Mesendoderm (in vitro differentiated cells): ENCODE measurements around the gene FBN2.

Source experiments
- DNase-seq: peaks from one replicate; pipeline ENCODE4 v3.0.0; 2013
- H2AK5ac ChIP-seq: 2 replicates; pipeline ENCODE4 v1.6.1; 2013; ENCODE audit warnings: low read length, inconsistent platforms
- H2BK120ac ChIP-seq: 2 replicates; pipeline ENCODE4 v1.6.1; 2013; ENCODE audit warnings: low read depth, mild to moderate bottlenecking, low read length, moderate library complexity, mixed read lengths
- H2BK15ac ChIP-seq: replicated peaks from 2 replicates; pipeline ENCODE4 v1.6.1; 2013; ENCODE audit warnings: low read depth, mild to moderate bottlenecking, moderate library complexity
- H2BK5ac ChIP-seq: 2 replicates; pipeline ENCODE4 v1.6.1; 2013; ENCODE audit warnings: low read length, inconsistent platforms
- H3K18ac ChIP-seq: 2 replicates; pipeline ENCODE4 v1.6.1; 2013; ENCODE audit warnings: mild to moderate bottlenecking, low read length, mixed read lengths
- H3K23ac ChIP-seq: one replicate; pipeline ENCODE4 v1.6.1; 2013; ENCODE audit warnings: low read length
- H3K27ac ChIP-seq: 2 replicates; pipeline ENCODE4 v1.5.1; 2013; ENCODE audit warnings: low read depth, mild to moderate bottlenecking, inconsistent platforms, low read length, moderate library complexity
- H3K27me3 ChIP-seq: 2 replicates; pipeline ENCODE4 v1.6.1; 2013; ENCODE audit warnings: low read length, control low read depth, mild to moderate bottlenecking, inconsistent platforms; ENCODE audit not compliant: insufficient read depth, poor library complexity
- H3K36me3 ChIP-seq: 2 replicates; pipeline ENCODE4 v1.6.1; 2013; ENCODE audit warnings: low read length, inconsistent platforms; ENCODE audit not compliant: control insufficient read depth, insufficient read depth
- H3K4ac ChIP-seq: one replicate; pipeline ENCODE4 v1.6.1; 2013; ENCODE audit warnings: low read depth, mild to moderate bottlenecking, low read length, moderate library complexity
- H3K4me1 ChIP-seq: 2 replicates; pipeline ENCODE4 v1.6.1; 2013; ENCODE audit warnings: low read depth, low read length, inconsistent platforms; ENCODE audit not compliant: control insufficient read depth
- H3K4me2 ChIP-seq: 2 replicates; pipeline ENCODE4 v1.6.1; 2013; ENCODE audit warnings: low read length
- H3K4me3 ChIP-seq: 2 replicates; pipeline ENCODE4 v1.5.1; 2013; ENCODE audit warnings: mild to moderate bottlenecking, low read length
- H3K56ac ChIP-seq: one replicate; pipeline ENCODE4 v1.6.1; 2013; ENCODE audit warnings: low read length
- H3K79me1 ChIP-seq: 2 replicates; pipeline ENCODE4 v1.6.1; 2013; ENCODE audit warnings: low read length, inconsistent platforms
- H3K79me2 ChIP-seq: 2 replicates; pipeline ENCODE4 v1.6.1; 2013; ENCODE audit warnings: mild to moderate bottlenecking, low read length; ENCODE audit not compliant: control insufficient read depth, insufficient read depth
- H3K9ac ChIP-seq: 2 replicates; pipeline ENCODE4 v1.6.1; 2013; ENCODE audit warnings: low read length, inconsistent platforms
- H4K5ac ChIP-seq: one replicate; pipeline ENCODE4 v1.6.1; 2013; ENCODE audit warnings: low read length
- H4K8ac ChIP-seq: one replicate; pipeline ENCODE4 v1.6.1; 2013; ENCODE audit warnings: low read depth, mild to moderate bottlenecking, control low read depth, low read length, moderate library complexity
- WGBS: extraction: QIAGEN DNeasy Blood & Tissue Kit; methylation state at CpG from one replicate; pipeline ENCODE4 v1.1.7; 2013; ENCODE audit warnings: low lambda C conversion rate, missing lambda C conversion rate; ENCODE audit not compliant: insufficient coverage; ENCODE audit errors: extremely low coverage; 5-methylcytosine and 5-hydroxymethylcytosine counted together

The FBN2 gene

GRCh38 chr5:128483738-128484137 is 54.3 kb downstream of the FBN2 start:
- no peak overlapping the region for H3K23ac ChIP-seq
- no peak for DNase-seq
- WGBS, result no CpG with 5 or more reads among the region's 3 CpGs
- no peaks in the 10 kb centered on the region for H3K36me3 ChIP-seq
- no peak overlapping the region for H3K18ac ChIP-seq
- no peak overlapping the region for H3K4ac ChIP-seq
- H2BK5ac ChIP-seq, result no peak overlapping the region
- H3K56ac ChIP-seq, result no peak overlapping the region
- H2BK15ac ChIP-seq, result no peak overlapping the region
- H3K9ac ChIP-seq, result no peak overlapping the region
- no peak overlapping the region for H3K27ac ChIP-seq
- H3K4me3 ChIP-seq, result no peak overlapping the region
- H3K4me2 ChIP-seq, result no peak overlapping the region
- H4K8ac ChIP-seq, result no peak overlapping the region
- H2AK5ac ChIP-seq, result no peak overlapping the region
- H4K5ac ChIP-seq, result no peak overlapping the region
- H3K79me1 ChIP-seq, result peaks cover 4% of the 10 kb centered on the region
- no peaks in the 10 kb centered on the region for H3K4me1 ChIP-seq
- H3K79me2 ChIP-seq, result peaks cover 2% of the 10 kb centered on the region
- no peak overlapping the region for H2BK120ac ChIP-seq
- no peaks in the 10 kb centered on the region for H3K27me3 ChIP-seq

DNA sequence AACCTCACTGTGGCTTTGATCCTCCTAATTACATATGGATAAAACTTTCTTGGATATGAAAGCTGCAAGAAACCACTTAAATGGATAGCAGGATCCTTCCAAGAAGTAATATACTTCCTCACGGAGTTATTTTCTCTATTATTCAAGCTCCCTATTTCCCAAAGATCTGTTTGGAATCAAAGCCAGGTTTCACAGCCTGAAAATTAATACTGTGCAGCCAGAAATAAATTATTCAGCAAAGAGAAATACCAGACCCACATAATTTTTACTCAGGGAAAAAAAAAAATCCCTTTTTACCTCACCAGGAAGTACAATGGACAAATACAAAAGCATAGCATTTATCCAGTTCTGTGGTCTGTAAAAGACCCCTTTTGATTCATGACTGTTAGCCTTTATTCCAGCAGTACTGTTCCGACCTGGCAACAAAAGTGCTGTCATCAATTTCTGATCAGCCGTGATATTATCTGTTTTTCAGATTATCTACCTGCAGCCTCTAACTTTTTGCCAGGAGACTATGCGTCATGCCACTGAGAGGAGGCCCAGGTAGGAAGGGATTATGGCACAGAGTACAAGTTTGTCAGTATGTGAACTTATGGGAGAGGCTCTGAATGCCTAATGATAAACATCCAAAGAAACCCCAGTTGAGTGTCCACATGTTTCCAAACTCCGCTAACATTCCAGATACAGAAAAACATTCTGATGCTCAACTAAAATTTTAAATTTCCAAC is 57.0 kb downstream of the FBN2 start:
- Histone ChIP-seq H3K9ac (no peak overlapping the region), H2BK15ac (no peak overlapping the region), H3K4me3 (no peak overlapping the region), H3K4me1 (no peaks in the 10 kb centered on the region), H3K56ac (no peak overlapping the region), H3K4me2 (no peak overlapping the region), H4K5ac (no peak overlapping the region), H3K23ac (no peak overlapping the region), H3K4ac (no peak overlapping the region), H4K8ac (no peak overlapping the region), H2AK5ac (no peak overlapping the region), H3K36me3 (no peaks in the 10 kb centered on the region), H3K27ac (no peak overlapping the region), H3K27me3 (no peaks in the 10 kb centered on the region), H3K18ac (no peak overlapping the region), H2BK120ac (no peak overlapping the region), H3K79me1 (peaks cover 4% of the 10 kb centered on the region), H2BK5ac (no peak overlapping the region), H3K79me2 (peaks cover 2% of the 10 kb centered on the region)
- no peak for DNase-seq
- WGBS, result no CpG with 5 or more reads among the region's 5 CpGs

DNA sequence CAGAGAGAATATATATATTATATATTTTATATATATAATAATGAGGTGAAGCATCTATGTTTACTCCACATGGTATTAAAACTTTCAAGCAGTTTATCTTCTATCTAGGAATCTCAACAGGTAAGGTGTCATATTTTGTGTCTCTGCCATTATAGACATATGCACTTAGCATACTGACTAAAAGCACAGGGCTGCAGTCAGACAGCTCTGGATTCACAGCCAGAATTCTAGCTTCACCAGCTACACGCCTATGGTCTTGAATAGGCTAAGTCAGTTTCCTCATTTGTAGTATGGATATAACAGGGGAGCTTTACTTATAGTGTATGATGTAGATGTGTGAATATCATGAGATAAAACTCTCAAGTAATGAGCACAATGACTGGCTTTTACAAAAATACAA is 57.9 kb downstream of the FBN2 start:
- no peak for DNase-seq
- Histone ChIP-seq H2BK120ac (no peak overlapping the region), H3K27ac (no peak overlapping the region), H3K4me3 (no peak overlapping the region), H3K27me3 (no peaks in the 10 kb centered on the region), H3K18ac (no peak overlapping the region), H3K4me1 (no peaks in the 10 kb centered on the region), H3K56ac (no peak overlapping the region), H3K79me2 (peaks cover 2% of the 10 kb centered on the region), H3K36me3 (no peaks in the 10 kb centered on the region), H3K4ac (no peak overlapping the region), H3K4me2 (no peak overlapping the region), H2AK5ac (no peak overlapping the region), H2BK5ac (no peak overlapping the region), H4K8ac (no peak overlapping the region), H3K23ac (no peak overlapping the region), H3K9ac (no peak overlapping the region), H4K5ac (no peak overlapping the region), H2BK15ac (no peak overlapping the region), H3K79me1 (peaks cover 4% of the 10 kb centered on the region)
- WGBS, result no CpG with 5 or more reads among the region's 1 CpG

- Histone ChIP-seq H3K79me2 (no peaks in the 10 kb centered on the region), H3K36me3 (no peaks in the 10 kb centered on the region), H3K23ac (no peak overlapping the region), H2BK5ac (no peak overlapping the region), H4K5ac (no peak overlapping the region), H3K56ac (no peak overlapping the region), H3K4me1 (peaks cover 2% of the 10 kb centered on the region), H3K4ac (no peak overlapping the region), H2BK120ac (no peak overlapping the region), H3K4me3 (no peak overlapping the region), H4K8ac (no peak overlapping the region), H3K9ac (no peak overlapping the region), H3K18ac (no peak overlapping the region), H3K4me2 (no peak overlapping the region), H3K27me3 (no peaks in the 10 kb centered on the region), H3K27ac (no peak overlapping the region), H2AK5ac (no peak overlapping the region), H2BK15ac (no peak overlapping the region), H3K79me1 (peaks cover 8% of the 10 kb centered on the region)
- DNase-seq, result no peak
- no CpG with 5 or more reads among the region's 6 CpGs for WGBS
Observed at GRCh38 chr5:128478386-128479368, 59.4 kb downstream of the FBN2 start.

GRCh38 chr5:128477944-128478343 is 60.1 kb downstream of the FBN2 start:
- no peak overlapping the region for H3K18ac ChIP-seq
- no peak overlapping the region for H3K23ac ChIP-seq
- no peak overlapping the region for H4K8ac ChIP-seq
- H3K4me2 ChIP-seq, result no peak overlapping the region
- H3K27me3 ChIP-seq, result no peaks in the 10 kb centered on the region
- no peak overlapping the region for H3K4ac ChIP-seq
- H3K56ac ChIP-seq, result no peak overlapping the region
- no peak overlapping the region for H2BK120ac ChIP-seq
- no peak overlapping the region for H2BK15ac ChIP-seq
- no peak overlapping the region for H3K9ac ChIP-seq
- no peak overlapping the region for H3K27ac ChIP-seq
- peaks cover 9% of the 10 kb centered on the region for H3K79me1 ChIP-seq
- H3K4me3 ChIP-seq, result no peak overlapping the region
- no peak overlapping the region for H2BK5ac ChIP-seq
- H2AK5ac ChIP-seq, result no peak overlapping the region
- no peak for DNase-seq
- H3K79me2 ChIP-seq, result no peaks in the 10 kb centered on the region
- WGBS, result no CpG with 5 or more reads among the region's 5 CpGs
- no peak overlapping the region for H4K5ac ChIP-seq
- peaks cover 2% of the 10 kb centered on the region for H3K4me1 ChIP-seq
- no peaks in the 10 kb centered on the region for H3K36me3 ChIP-seq
